Glomerular visceral epithelial cell (primary cell): ENCODE measurements around the gene CROCC.
"Not testable (repeated sequence)": the region's sequence is repeated elsewhere in the genome, so short reads cannot be mapped to it uniquely, and the experiment has no call there.

Experiments used
- DNase-seq: peaks from one replicate; pipeline ENCODE4 v3.0.0-alpha.2; 2016; ENCODE audit errors: extremely low spot score

Gene CROCC

DNA sequence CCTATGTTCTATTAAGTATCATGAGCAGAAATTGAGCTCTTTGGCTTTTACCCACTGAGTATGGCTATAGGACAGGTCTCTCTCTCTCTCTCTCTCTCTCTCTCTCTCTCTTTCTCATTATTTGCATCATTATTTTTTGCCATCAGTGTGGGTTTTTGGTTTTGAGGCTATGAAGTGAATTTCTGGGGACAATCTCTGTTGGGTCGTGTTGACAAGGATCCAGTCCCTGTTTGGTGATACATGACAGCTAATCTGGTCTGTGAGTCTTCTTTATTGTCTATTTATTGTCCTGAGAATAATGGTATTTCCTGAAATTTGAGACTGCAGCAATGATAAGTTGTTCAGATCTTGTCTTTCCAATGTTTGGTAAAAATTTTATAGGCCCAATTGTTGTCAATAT, 24.1 kb upstream of the CROCC start:
- not testable (repeated sequence) for DNase-seq

DNA sequence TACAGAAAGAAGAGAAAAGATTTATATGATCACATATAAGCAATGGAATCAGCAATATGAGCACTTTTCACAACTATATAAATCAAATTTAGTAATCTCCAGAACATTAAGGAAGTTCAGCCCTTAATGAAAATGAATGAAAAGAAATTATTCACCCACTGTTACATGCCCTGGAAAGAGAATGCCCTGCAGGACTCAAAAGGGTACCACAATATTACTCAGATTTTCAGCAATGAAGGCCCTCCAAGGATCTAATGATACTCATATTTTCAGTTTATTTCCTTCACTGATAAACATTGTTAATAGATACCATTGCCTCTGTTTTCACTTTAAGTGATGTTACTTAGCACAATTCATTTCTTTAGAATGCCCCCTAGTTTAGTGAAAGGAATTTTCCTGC, 23.4 kb upstream of the CROCC start:
- DNase-seq = not testable (repeated sequence)

DNA sequence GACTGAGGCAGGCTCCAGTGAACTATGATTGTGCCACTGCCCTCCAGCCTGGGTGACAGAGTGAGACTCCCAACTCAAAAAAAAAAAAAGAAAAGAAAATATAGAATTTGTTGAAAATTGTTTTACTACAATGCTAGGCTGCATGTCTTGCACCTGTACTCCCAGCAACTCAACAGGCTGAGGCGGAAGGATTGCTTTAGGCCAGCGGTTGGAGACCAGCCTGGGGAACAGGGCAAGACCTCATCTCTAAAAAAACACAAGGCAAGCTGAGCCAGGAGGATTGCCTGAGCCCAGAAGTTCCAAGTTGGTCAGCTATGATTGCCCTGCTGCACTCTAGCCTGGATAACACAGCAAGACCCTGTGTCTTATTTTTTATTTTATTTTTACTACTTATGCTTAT, 22.7 kb upstream of the CROCC start:
- not testable (repeated sequence) for DNase-seq

DNA sequence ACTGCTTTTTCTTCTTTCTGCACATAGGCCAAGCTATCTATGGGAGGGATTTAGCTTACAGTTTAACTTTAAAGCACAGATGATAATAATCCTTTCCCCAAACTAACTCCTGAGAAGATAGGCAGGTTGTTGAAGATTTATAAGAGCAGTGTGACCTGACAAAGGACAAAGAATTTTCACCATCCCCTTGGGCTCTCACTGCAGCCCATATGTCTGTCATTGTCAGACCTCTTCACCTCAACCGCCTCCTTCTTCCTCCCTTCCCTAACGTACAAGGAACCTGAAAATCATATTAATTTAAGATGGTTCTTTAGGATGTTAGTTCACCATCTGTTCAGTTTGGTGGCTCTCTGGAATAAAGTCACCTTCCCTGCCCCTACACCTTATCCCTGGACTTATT, 21.0 kb upstream of the CROCC start:
- no peak for DNase-seq

DNA sequence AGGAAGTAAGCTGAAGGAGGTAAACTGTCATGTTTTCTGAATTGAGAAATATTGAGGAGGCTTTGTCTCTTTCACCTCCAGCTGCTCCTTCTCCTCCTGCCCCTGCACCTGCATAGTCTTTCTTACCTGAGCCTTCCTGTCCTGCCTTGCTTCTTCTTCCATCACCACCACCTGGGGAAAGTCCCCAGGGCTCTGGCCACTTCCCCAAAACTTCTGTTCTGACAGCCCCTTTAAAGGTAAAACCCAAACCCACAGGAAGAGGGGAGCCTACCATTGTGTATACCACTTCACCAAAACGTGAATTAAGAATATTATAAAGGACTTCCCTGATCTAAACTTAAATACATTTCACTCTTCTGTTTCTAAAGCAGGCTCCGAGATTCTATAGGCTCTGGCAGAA, 20.4 kb upstream of the CROCC start:
- DNase-seq = not testable (repeated sequence)

DNA sequence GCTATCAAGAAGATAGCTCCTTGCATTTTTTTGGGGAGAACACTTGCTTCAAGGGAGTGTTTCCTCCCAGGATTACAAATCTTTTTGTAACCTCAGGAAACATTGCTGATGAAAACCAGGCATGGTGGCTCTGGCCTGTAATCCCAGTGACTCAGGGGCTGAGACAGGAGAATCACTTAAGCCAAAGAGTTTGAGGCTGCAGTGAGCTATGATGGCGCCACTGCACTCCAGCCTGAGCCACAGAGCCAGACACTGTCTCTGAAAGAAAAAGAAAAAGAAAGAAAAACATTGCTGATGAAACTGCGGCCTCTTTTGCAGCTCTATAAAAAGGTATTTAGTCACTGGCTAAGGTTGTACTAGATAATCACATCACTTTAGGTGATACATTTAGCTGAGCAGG, 18.7 kb upstream of the CROCC start:
- DNase-seq = peak; percentile 44

DNA sequence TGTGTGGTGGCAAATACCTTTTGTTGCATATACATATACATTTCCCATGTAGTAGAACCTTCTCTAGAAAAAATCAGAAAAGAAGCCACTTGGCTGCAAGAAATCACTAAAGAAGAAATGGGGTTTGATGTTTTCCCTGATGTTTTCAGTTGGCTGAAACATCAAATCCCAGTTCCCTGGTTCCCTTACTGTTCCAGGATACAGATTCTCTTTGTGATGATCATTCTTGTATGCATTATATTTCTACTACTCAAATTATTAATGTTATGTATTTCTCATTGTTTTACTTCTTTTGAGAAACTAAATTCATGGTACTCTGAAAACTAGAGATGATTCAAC, 18.3 kb upstream of the CROCC start:
- no peak for DNase-seq

DNA sequence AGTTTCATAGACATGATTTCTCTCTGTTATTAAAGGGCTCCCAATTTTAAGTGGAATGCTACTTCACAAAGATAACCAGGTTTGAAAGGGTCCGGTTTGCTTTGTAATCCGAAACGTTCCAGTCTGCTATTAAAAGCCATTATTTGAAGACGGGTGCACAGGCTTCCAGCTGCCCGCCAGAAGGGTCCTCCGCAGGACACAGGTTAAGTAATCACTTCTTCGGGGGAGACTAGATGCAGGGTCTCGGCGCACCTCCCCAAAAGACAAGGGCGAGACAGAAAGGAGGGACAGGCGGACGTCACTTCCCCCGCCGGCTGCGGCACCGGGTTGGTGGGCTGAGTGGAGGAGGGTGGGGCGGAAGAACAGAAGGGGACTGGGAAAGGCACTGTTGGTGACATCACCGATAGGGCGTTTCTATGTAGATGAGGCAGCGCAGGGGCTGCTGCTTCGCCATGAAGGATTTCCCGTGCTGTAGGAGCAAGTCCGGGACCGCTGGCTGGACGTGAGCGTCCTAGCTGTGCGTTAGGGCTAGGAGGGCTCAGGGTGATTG, 17.1 kb upstream of the CROCC start:
- peak; percentile 100 for DNase-seq

DNA sequence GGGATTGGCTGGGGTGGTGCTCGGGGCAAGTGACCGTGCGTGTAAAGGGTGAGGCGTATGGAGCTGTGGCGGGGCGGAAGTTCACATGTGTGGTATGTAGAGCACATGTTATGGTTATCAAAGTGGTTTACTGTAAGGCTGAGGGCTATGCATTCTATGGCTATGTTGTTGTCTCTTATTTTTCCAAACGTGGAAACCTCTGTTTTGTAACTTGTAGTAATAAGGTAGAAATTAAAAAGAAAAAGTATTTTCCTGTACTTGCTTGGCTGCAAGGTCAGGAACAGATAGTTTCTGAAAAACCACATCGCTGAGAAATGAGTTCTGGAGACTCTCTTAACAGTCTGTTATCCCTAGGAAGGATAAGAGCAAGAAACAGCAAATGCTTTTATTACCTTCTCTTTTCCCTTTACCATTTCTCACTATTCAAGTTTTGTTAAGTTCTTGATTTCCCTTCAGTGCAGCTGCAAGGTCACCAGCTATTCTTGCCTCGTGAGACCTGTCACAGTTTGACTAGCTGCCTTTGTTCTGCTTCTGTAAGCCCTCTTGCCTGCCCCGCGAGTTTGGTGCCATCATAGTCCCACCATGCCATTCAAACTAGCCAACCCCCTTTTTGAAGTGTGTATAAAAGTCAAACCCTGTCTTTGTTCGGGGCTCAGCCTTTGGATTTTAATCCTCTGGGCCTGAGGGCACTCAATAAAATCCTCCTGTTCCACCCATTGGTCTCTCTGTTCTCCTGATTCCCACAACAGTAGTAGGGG, 16.4 kb upstream of the CROCC start:
- DNase-seq = no peak

DNA sequence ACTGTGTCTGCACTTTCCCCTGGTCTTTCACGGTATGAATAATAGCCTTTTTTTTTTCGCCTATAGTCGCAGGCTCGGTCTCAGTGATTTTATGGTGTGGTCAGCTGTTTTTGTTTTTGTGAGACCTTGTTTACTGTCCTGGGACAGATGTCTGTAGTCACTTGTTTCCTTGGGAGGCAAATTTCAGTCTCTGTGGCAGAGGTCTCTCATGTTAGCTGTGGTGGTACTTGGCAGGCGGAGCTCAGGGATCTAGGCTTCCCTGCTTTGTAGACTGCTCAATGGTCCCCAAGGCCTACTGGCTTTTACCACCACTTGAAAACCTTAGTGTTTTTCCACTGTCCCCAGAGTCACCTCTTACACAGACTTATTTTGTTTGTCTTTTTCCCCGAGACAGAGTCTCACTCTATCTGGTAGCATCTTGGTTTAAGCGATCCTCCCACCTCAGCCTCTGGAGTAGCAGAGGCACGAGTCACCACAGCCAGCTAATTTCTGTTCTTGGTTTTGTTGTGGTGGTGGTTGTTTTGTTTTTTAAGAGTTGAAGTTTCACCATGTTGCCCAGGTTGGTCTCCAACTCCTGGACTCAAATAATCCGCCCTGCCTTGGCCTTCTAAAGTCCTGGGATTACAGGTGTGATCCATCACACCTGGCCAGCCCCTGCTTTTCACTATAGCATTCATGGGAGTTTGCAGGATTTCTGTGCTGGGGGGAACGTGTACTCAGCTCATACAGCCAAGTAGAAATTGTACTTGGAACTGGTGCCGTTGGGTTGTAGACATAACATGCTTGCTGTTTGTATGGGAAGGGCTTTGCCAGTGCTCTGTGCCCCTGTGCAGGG, 15.6 kb upstream of the CROCC start:
- no peak for DNase-seq

DNA sequence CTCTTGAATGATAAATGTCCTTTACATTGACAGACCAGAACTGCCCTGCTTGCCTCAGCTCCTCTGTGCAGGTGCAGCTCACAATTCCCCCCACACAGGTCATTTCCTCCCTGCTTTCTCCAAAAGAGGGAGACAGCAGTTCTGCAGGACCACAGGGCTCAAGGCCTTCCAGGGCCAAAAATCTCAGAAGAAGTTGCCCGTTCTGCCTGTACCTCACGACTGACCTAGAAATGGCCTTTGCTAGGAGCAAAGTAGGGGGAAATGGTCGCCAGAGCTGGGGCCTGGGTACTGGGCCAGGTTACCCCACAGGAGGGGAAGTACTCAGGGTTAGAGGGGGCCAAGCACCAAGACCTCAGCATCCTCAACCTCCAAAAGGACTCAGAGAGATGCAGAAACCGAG, 14.9 kb upstream of the CROCC start:
- no peak for DNase-seq

DNA sequence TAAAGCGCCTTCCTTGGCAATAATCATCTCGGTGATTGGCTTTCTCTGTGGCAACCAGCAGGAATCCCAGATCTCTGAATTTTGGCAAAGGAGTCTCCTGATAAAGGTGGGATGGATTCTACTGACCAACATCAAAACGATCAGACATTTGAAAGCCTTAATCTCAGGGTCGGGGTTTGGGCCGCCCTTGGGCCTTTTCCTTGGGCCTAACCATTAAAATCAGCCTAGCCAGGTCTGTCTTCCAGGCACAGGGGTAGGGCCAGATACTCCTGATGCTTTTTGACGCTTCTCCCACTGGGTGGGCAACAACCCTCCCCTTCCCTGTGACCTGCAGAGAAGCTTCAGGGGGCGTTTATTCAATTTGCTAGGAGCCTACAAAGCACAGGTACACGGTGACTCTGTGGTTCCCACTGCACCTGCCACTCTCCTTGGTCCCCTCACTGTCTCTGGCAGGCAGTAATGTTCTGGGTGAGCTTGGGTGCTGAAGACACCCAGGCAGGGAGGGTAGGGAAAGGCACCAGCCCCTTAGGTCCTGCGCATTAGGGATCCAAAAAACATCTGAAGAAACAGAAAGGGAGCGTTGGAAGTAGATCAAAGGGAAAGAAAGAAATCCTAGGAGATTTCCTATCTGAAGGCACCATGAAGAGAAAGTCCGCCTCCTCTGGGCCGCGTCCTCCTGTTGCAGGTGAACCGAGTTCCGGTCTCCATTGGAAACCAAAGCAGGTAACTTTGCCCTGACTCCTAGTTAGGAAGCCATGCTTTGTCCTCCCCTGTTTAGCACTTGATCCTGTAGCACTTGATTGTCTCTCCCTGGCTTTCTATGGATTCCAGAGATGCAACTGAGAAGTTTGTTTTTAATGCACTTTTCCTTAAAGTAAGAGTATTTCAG, 13.6 kb upstream of the CROCC start:
- no peak for DNase-seq

DNA sequence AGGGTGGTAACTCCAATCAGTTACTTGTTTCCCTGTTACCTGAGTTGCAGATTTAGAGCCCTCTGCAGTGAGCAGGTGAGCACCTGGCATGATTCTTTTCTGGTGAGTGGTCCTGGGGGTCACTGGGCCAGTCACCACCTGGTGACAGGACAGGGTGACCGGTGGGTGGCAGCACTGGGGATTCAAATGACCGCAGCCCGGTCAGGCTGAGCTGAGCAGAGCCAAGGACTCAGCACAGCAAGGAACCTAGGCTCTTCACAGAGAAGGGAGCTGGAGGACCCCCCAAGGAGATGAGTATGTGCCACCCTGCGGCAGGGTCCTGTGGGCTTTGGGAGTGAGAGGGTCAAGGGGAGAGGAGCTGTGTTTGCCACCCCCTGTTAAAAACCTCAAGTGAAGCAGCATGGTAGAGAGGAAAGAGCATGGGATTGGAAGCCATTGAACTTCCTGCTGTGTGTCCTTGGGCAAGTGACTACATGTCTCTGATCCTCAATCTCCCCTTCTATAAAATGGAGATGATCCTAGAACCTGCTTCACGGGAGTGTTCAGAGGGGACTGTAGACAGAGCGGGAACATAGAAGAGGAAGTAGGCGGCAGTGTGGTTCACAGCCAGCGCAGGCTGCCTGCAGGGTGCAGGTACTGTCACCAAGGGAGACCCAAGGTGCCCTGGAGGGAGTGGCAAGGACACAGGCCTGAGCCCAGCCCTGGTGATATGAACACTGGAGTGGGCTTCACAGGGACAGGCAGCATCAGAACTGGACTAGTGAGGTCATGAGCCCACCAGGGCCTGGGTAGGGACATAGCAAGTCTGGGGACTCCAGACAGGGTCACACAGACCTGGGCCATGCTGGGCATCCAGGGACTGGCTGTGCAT, 9.6 kb upstream of the CROCC start:
- DNase-seq = not testable (repeated sequence)

DNA sequence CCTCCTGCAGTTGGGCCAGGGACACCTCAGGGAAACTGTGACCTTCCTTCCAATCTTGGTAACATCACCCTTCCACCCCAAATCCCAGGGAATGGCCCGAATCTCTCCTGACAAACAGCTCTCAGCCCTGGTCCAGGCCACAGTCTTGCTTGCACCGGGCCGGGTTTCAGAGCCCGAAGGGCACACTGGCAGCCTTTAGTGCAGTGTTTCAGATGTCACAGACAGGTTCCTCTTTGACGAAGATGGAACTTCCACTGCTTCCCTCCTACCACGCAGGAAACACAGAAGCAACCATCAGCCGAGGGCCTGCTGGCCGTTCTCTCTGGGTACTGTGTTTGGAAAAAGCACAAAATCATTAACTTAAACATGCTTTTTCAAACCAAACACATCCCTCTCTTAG, 9.0 kb upstream of the CROCC start:
- DNase-seq = not testable (repeated sequence)

DNA sequence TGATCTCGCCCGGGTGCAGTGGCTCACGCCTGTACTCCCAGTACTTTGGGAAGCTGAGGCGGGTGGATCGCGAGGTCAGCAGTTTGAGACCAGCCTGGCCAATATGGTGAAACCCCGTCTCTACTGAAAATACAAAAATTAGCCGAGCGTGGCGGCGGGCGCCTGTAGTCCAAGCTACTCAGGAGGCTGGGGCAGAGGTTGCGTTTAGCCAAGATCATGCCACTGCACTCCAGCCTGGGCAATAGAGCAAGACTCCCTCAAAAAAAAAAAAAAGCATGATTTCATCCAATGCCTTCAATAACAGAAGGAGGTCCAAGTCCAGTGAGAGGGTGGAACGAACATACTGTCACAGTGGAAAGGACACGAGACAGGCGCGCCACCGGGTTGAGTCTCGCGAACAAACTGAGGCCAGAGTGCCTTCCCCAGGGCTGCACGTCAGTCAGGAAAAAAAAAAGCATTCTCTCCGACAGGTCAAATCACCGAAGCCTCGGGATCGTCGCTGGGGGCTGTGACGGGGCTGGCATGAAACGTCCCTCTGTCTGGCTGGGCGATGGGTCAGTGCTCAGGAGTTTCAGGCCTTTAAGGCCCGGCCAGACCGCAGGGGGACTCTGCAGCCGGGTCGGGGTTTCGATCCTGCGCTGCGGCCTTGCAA, 8.4 kb upstream of the CROCC start:
- DNase-seq = peak; percentile 31

DNA sequence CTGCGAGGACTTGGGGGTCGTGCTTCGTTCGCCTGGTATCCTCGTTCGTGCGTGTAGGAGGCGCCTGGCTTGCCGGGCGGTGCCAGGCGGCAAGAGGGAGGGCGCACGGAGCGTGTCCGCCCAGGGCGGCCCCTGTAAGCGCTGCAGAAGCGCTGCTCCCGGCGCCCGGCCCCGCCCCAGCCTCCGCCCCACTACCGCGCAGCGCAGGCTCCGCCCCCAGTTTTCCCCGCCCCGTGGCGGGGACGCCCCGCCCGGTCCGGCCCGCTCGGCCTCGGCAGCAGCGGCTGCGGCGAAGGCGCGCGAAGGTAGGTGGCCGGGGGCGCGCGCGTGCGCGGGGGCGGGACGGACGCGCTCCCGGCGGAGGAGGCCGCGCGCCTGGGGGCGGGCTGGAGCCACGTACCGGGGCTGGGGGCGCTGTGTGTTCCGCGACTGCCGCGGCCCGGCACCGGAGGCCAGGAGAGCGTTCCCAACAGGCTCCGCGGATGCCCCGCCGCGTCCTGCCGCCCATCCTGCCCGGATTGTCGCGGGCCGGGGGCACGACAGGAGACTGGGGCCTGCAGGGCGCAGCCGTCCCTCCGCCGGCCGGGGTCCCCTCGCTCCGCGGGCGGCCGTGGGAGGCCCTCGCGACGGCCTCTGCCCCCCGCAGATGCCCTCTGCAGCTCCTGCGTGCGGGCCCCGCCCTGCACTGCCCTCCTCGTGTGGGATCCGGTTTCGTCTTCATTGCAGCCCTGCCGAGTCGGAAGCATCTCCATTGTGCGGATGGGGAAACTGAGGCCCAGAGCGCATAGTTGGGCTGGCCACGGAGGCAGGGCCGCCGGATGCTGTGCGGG, 7.7 kb upstream of the CROCC start:
- DNase-seq = peak; percentile 99

DNA sequence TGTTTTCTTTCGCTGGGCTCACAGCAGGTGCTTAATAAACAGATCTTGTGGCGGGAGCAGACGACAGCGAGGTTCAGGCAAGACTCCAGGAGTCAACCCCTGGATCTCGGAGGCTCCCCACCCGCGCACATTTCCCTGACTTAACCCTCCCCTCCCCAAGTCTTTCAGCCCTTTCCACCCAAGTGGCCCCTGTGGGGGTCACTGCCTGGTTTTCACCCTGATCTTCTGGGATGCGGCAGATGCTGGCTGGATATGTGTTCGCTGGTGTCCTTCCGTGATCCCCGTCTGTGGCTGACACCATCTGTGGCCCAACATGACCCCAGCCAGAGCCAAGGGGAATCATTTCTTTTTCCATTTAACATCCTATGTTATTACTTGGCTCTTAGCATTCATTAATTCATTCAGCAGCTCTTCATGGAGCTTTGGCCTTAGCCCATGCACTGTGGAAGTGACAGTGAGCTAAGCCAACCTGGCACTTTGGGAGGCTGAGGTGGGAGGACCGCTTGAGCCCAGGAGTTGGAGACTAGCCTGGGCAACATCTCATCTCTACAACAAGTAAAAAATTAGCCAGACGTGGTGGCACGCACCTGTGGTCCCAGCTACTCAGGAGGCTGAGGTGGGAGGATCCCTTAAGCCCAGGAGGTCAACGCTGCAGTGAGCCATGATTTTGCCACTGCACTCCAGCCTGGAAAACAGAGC, 6.7 kb upstream of the CROCC start:
- not testable (repeated sequence) for DNase-seq

DNA sequence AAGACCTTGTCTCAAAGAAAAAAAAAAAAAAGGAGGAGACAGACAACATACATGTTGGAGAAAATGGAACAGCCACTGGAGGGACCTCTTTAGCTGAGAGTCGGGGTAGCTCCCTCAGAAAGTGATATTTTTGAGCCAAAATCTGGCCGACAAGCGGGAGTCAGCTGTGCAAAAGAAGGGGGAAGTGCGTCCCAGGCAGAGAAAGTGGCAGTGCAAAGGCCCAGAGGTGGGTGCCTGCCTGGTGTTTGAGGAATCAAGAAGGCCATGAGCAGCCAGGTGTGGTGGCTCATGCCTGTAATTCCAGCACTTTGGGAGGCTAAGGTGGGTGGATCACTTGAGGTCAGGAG, 6.1 kb upstream of the CROCC start:
- DNase-seq = no peak
